Measurements from ENCODE around the gene MAST4.

Gene MAST4

DNA sequence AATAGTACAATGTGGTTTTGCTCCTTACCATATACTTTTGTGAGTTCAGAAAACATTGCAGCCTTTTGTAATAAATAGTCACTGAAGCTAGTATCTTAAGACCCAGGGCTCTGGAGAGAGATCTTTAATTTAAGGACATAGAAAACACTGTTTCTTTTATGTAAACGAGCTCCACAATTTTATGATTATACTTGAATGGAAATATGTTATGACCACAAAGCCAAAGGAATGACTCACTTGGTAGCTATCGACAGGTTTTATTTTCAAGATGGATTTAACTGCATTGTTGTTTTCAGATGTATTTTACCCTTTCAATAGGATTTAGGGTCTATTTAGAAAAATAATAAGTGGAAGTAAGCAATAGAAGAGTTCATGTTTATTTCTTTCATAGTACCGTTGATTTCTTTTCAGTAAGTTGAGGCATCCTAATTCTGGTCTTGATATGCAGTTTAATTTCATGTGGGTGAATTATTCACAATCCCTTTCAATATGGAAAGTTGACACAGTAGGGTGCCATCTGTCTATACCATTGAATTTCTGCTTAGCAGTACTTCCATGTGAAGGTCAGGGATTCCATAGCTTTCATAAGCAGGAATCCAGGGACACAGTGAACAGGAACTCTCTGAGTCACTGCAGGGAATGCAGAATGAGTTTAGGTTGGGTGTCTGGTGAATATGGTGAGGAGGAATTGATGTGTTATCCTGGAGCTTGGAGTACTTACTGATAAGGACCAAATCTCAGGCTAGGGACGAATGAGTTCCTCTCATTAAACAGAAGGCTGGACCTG, 442.8 kb downstream of the MAST4 start:
- no peak for FAIRE-seq
- TF ChIP-seq POLR2A (IDR thresholded peaks at IDR 0.05; ENCODE audit: low read depth, low read length) (no peak), POU2F2 (IDR thresholded peaks at IDR 0.05; ENCODE audit: low read depth, low read length) (no peak), POLR2AphosphoS5 (IDR thresholded peaks at IDR 0.05; ENCODE audit: low read depth, low read length) (no peak), SPI1 (IDR thresholded peaks at IDR 0.05; ENCODE audit: low read depth, low read length) (no peak), TAF1 (IDR thresholded peaks at IDR 0.05; ENCODE audit: low read depth, low read length) (no peak), PAX5 (IDR thresholded peaks at IDR 0.05; ENCODE audit: insufficient read depth, low read length, severe bottlenecking) (no peak)
- DNase-seq (ENCODE audit: insufficient read length, low spot score), result no peak

DNA sequence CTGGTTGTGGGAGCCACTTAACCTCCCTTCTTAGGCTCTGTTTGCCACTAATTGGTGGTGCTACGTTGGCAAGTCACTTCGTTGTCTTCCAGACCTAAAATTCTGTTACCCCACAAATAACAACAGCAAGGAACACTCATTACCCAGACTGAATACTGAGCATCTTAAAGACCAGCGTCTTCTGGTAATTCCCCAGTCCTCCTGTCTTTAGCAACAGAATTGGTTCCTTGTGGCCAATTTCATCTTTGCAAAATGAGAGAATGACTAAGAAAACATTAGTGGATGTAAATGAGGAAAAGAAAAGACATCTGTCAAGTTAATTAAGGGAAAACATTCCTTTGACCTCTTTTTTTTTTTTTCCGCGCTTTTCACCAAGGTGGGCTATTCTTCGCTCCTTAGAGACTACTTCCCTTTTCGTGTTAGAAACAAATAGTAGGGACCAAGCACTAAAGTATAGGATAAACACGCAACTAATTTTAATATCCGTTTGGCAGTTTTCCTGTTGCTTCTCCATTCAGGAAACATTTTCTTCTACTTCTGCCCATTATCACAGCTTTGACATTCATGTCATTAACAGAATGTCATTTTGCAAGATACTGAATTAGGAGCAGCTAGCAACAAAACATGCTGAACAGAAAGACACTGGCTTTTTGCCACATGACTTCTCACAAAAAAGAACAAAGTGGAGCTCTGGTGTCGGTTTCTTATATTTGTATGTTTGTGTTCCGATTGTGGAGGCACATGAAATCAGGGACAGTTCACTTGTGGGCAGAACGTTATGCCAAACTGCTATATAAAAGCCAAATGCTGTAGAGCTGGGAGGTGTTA, 446.2 kb downstream of the MAST4 start:
- no peak for TF ChIP-seq PAX5 (IDR thresholded peaks at IDR 0.05; ENCODE audit: insufficient read depth, low read length, severe bottlenecking)
- DNase-seq (ENCODE audit: insufficient read length, low spot score) (no peak), FAIRE-seq (no peak)

DNA sequence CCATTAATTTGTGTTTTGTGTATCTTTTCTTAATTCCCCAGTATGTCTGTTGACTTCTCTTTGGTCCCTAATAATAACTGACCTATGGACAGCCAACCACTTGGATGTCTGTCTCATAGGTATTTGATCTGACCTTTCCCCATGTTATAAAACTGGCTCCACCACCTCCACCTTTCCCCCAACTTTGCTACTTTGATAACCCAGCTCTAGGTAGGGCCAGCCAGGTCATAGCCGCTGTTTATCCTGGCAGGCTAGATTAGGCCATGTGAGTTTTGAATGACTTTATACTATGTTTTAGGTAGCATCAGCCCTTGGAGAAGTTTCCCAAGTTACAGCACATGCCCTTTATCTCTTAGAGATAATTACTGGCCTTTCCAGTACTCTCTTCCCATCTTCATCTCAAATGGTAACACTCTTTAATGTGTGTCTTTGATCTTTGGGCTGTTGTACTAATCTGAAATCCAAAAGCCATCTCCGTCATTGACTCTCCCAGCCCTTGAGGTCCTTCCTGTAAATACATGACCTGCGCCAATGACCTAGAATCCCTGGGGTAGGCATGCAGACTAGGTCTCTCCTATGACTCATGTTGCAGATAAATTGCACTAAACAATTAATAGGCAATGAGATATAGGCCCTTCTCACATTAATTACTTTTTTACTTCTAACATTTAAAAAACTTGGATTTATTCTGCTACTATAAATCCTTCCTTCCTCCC, 447.8 kb downstream of the MAST4 start:
- FAIRE-seq (no peak), DNase-seq (ENCODE audit: insufficient read length, low spot score) (no peak)
- no peak for TF ChIP-seq POLR2A (IDR thresholded peaks at IDR 0.05; ENCODE audit: low read depth, low read length)
- no peak for TF ChIP-seq POLR2AphosphoS5 (IDR thresholded peaks at IDR 0.05; ENCODE audit: low read depth, low read length)
- no peak for TF ChIP-seq POU2F2 (IDR thresholded peaks at IDR 0.05; ENCODE audit: low read depth, low read length)
- TF ChIP-seq PAX5 (IDR thresholded peaks at IDR 0.05; ENCODE audit: insufficient read depth, low read length, severe bottlenecking), result no peak
- TF ChIP-seq TAF1 (IDR thresholded peaks at IDR 0.05; ENCODE audit: low read depth, low read length), result no peak
- TF ChIP-seq SPI1 (IDR thresholded peaks at IDR 0.05; ENCODE audit: low read depth, low read length), result no peak

GRCh38 chr5:67045816-67046740, 449.9 kb downstream of the MAST4 start:
- TF ChIP-seq POLR2AphosphoS5 (IDR thresholded peaks at IDR 0.05; ENCODE audit: low read depth, low read length), result no peak
- no peak for TF ChIP-seq TAF1 (IDR thresholded peaks at IDR 0.05; ENCODE audit: low read depth, low read length)
- no peak for TF ChIP-seq POU2F2 (IDR thresholded peaks at IDR 0.05; ENCODE audit: low read depth, low read length)
- no peak for DNase-seq (ENCODE audit: insufficient read length, low spot score)
- no peak for FAIRE-seq

- FAIRE-seq, result no peak
- no peak for DNase-seq (ENCODE audit: insufficient read length, low spot score)
- TF ChIP-seq POLR2AphosphoS5 (IDR thresholded peaks at IDR 0.05; ENCODE audit: low read depth, low read length) (no peak), POLR2A (IDR thresholded peaks at IDR 0.05; ENCODE audit: low read depth, low read length) (no peak), PAX5 (IDR thresholded peaks at IDR 0.05; ENCODE audit: insufficient read depth, low read length, severe bottlenecking) (no peak), POU2F2 (IDR thresholded peaks at IDR 0.05; ENCODE audit: low read depth, low read length) (no peak), TAF1 (IDR thresholded peaks at IDR 0.05; ENCODE audit: low read depth, low read length) (no peak), SPI1 (IDR thresholded peaks at IDR 0.05; ENCODE audit: low read depth, low read length) (no peak)
Observed at GRCh38 chr5:67047160-67047559, 451.0 kb downstream of the MAST4 start.

- FAIRE-seq (no peak), DNase-seq (ENCODE audit: insufficient read length, low spot score) (no peak)
- TF ChIP-seq POLR2A (IDR thresholded peaks at IDR 0.05; ENCODE audit: low read depth, low read length) (no peak), SPI1 (IDR thresholded peaks at IDR 0.05; ENCODE audit: low read depth, low read length) (no peak), POU2F2 (IDR thresholded peaks at IDR 0.05; ENCODE audit: low read depth, low read length) (no peak), POLR2AphosphoS5 (IDR thresholded peaks at IDR 0.05; ENCODE audit: low read depth, low read length) (no peak), PAX5 (IDR thresholded peaks at IDR 0.05; ENCODE audit: insufficient read depth, low read length, severe bottlenecking) (no peak), TAF1 (IDR thresholded peaks at IDR 0.05; ENCODE audit: low read depth, low read length) (no peak)
Observed at GRCh38 chr5:67047616-67048015, 451.4 kb downstream of the MAST4 start.

- no peak for DNase-seq (ENCODE audit: insufficient read length, low spot score)
- FAIRE-seq, result no peak
Observed at GRCh38 chr5:67050125-67050524, 453.9 kb downstream of the MAST4 start.

GRCh38 chr5:67050635-67051034, 454.4 kb downstream of the MAST4 start:
- TF ChIP-seq POLR2AphosphoS5 (IDR thresholded peaks at IDR 0.05; ENCODE audit: low read depth, low read length), result no peak
- TF ChIP-seq PAX5 (IDR thresholded peaks at IDR 0.05; ENCODE audit: insufficient read depth, low read length, severe bottlenecking), result no peak
- no peak for TF ChIP-seq TAF1 (IDR thresholded peaks at IDR 0.05; ENCODE audit: low read depth, low read length)
- TF ChIP-seq POU2F2 (IDR thresholded peaks at IDR 0.05; ENCODE audit: low read depth, low read length), result no peak
- no peak for TF ChIP-seq POLR2A (IDR thresholded peaks at IDR 0.05; ENCODE audit: low read depth, low read length)
- no peak for TF ChIP-seq SPI1 (IDR thresholded peaks at IDR 0.05; ENCODE audit: low read depth, low read length)
- DNase-seq (ENCODE audit: insufficient read length, low spot score) (no peak), FAIRE-seq (no peak)

More at GRCh38 chr5:67050125-67050524, 453.9 kb downstream of the MAST4 start:
- TF ChIP-seq POLR2AphosphoS5 (IDR thresholded peaks at IDR 0.05; ENCODE audit: low read depth, low read length) (no peak), TAF1 (IDR thresholded peaks at IDR 0.05; ENCODE audit: low read depth, low read length) (no peak), POLR2A (IDR thresholded peaks at IDR 0.05; ENCODE audit: low read depth, low read length) (no peak), SPI1 (IDR thresholded peaks at IDR 0.05; ENCODE audit: low read depth, low read length) (no peak), POU2F2 (IDR thresholded peaks at IDR 0.05; ENCODE audit: low read depth, low read length) (no peak), PAX5 (IDR thresholded peaks at IDR 0.05; ENCODE audit: insufficient read depth, low read length, severe bottlenecking) (no peak)

Data from GM12891 (cell line).